Motor neuron (in vitro differentiated cells): ENCODE results near the gene PELI1. TPM values are rescaled to one million over a fixed set of nuclear protein-coding genes. Genes with fewer than 3 reads are reported as not detected.

Source experiments
- ATAC-seq, 8 experiments: fragments of 200-7000 bp; cut with Tn5 transposase; replicated peaks in 6 of 8; 2 replicates each; pipeline ENCODE4 v1.8.0; 2021; ENCODE audit warnings: mild to moderate bottlenecking in 8 of 8, moderate library complexity in 8 of 8
- H3K27ac ChIP-seq, 2 donors: fragments of 250-450 bp; sonication (Bioruptor Pico); 2 replicates each; pipeline ENCODE4 v1.9.0; 2021; ENCODE audit warnings: antibody characterized with exemption in 2 of 2, mild to moderate bottlenecking in 2 of 2, moderate library complexity in 1 of 2
- H3K4me1 ChIP-seq, 2 donors: fragments of 250-450 bp; sonication (Bioruptor Pico); replicated peaks in 1 of 2; 2 replicates each; pipeline ENCODE4 v1.6.1; 2021; ENCODE audit warnings: antibody characterized with exemption in 2 of 2, mild to moderate bottlenecking in 2 of 2, moderate library complexity in 1 of 2
- H3K4me3 ChIP-seq, 5 donors: fragments of 250-450 bp; sonication (Bioruptor Pico); 2 replicates each; pipeline ENCODE4 v1.9.0; 2021; ENCODE audit warnings: antibody characterized with exemption in 5 of 5, mild to moderate bottlenecking in 5 of 5, moderate library complexity in 4 of 5
- WGBS, 10 experiments: fragments of 450-650 bp; shearing (Covaris generic); methylation state at CpG; one replicate each; pipeline ENCODE4 v1.0.0; 2022; 5-methylcytosine and 5-hydroxymethylcytosine counted together
- in situ Hi-C, 9 experiments: fragments of 400-800 bp; cut with MboI; loops; one replicate each; pipeline ENCODE4 v1.15.0; 2021; ENCODE audit warnings: low sequenced_read_pairs in 9 of 9, low pct_unique_long_range_greater_than_20kb in 2 of 9; ENCODE audit not compliant: unreplicated experiment in 9 of 9
- total RNA-seq, 8 experiments: library from RNA; unstranded; fragments of 300-600 nt; gene quantifications; 2 replicates each; pipeline versions ENCODE4 v1.2.3 to v1.2.4, GENCODE V29; 2022

Gene PELI1
- total RNA-seq, 8 experiments from 2014 or later = 7.2 to 37.1 (median 27.4) TPM

DNA sequence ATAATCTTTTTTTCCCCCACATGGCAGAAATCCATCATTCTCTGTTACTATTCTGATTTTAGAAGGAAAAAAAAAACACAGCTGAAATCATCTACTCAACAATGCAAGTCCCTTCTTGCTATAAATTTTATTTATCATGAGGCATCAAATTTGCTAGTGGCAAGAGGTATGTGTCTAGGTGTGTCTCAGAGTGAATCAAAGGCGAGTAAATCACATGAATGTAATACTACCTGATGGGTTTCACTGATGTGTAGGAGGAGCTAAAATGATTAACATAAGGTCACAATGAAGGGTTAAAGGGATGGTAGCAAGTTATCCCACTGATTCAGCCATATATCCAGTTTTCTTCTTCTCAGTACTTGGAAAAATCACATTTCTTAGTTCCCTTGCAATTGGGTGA, 24.5 kb upstream of the PELI1 start:
- no peak overlapping the region for H3K27ac ChIP-seq
- in situ Hi-C loops = no loop called here
- WGBS, 10 experiments = 82 to 100% (median 87%) methylated on average over 1 of the region's 1 CpG; no CpG with 5 or more reads in 4 of the 10 experiments
- no peak overlapping the region for H3K4me3 ChIP-seq
- no peak for ATAC-seq
- no peaks in the 10 kb centered on the region for H3K4me1 ChIP-seq

DNA sequence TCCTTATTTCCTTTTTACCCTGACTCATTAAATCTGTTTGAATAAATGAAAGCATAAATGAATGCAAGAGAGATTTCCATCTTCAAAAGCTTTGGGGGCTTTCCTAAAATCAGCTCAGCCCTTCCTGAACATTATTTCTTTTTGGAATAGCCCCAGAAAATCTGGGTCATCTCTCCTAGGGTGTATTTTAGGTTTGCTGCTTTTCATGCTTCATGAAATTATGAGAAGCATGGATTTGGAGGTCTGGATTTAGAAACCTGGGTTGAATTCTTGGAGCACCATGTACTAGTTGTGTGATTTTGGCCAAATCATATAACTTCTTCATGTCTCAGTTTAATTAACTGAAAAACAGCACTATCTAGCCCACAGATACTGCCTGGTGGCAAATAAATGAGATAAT, 24.0 kb upstream of the PELI1 start:
- H3K27ac ChIP-seq = no peak overlapping the region
- no peak overlapping the region for H3K4me3 ChIP-seq
- no peaks in the 10 kb centered on the region for H3K4me1 ChIP-seq
- no peak for ATAC-seq
- in situ Hi-C loops = no loop called here

- WGBS, 10 experiments = 83 to 100% (median 90%) methylated on average over 2 to 4 of the region's 4 CpGs
- no peak overlapping the region for H3K4me3 ChIP-seq
- no peak overlapping the region for H3K27ac ChIP-seq
- in situ Hi-C loops = no loop called here
- H3K4me1 ChIP-seq = no peaks in the 10 kb centered on the region
- ATAC-seq = no peak
Measured at GRCh38 chr2:64166637-64167420, 22.6 kb upstream of the PELI1 start.

DNA sequence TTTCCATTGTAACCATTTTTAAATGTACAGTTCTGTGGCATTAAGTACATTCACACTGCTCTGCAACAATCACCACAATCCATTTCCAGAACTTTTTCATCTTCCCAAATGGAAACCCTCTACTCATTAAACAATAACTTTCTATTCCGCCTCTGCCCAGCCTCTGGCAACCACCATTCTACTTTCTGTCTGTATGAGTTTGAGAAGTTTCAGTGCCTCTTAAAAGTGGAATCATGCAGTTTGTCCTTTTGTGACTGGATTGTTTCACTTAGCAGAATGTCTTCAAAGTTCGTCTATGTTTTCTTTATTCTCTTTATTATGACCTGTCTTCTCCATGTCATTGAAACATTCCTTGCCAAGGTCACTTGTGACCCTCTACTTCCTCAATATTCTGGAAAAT, 22.0 kb upstream of the PELI1 start:
- no peak overlapping the region for H3K27ac ChIP-seq
- 63 to 95% (median 88%) methylated on average over 2 of the region's 2 CpGs; no CpG with 5 or more reads in 3 of the 10 experiments for WGBS, 10 experiments
- ATAC-seq = no peak
- no peak overlapping the region for H3K4me3 ChIP-seq
- in situ Hi-C loops = no loop called here
- no peaks in the 10 kb centered on the region for H3K4me1 ChIP-seq

- ATAC-seq = no peak
- H3K27ac ChIP-seq = no peak overlapping the region
- no peak overlapping the region for H3K4me3 ChIP-seq
- in situ Hi-C loops = no loop called here
- H3K4me1 ChIP-seq = no peaks in the 10 kb centered on the region
- WGBS, 10 experiments = 33 to 89% (median 71%) methylated on average over 1 of the region's 1 CpG; no CpG with 5 or more reads in 4 of the 10 experiments
Measured at GRCh38 chr2:64165706-64166105, 21.5 kb upstream of the PELI1 start.

DNA sequence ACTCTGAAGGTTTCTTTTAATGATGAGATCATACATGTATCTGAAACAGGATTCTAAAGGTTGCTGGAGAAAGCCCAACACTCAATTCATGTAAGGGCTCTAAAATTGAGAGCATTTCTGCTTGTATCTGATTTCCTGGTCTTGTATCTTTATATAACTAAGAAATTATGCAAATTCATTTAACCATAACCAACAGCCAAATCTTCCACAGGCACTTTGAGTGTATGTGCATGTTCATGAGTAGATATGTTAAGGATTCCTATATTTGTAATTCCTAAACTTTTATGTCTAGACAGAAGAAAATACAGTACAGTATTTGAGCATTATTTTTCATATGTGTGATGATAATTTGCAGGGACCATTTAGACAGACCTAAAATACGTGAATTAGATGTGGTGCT, 20.4 kb upstream of the PELI1 start:
- Histone ChIP-seq H3K4me1 (no peaks in the 10 kb centered on the region), H3K27ac (no peak overlapping the region)

GRCh38 chr2:64162516-64162915, 18.3 kb upstream of the PELI1 start:
- no peaks in the 10 kb centered on the region for H3K4me1 ChIP-seq
- no peak overlapping the region for H3K27ac ChIP-seq
- WGBS, 10 experiments = 0 to 100% (median 87%) methylated on average over 1 of the region's 1 CpG
- no peak overlapping the region for H3K4me3 ChIP-seq
- no peak for ATAC-seq
- in situ Hi-C loops = no loop called here

More for the DNA sequence above, 20.4 kb upstream of the PELI1 start:
- no peak overlapping the region for H3K4me3 ChIP-seq
- WGBS, 10 experiments = 14 to 100% (median 80%) methylated on average over 1 of the region's 1 CpG; no CpG with 5 or more reads in 2 of the 10 experiments
- peak in 1 of 8 experiments; percentile 59 for ATAC-seq
- in situ Hi-C loops = no loop called here

GRCh38 chr2:64157792-64158191, 13.6 kb upstream of the PELI1 start:
- in situ Hi-C loops = no loop called here
- peak in 2 of 8 experiments; percentile 35 to 74 for ATAC-seq
- Histone ChIP-seq H3K4me3 (no peak overlapping the region), H3K4me1 (no peaks in the 10 kb centered on the region), H3K27ac (no peak overlapping the region)

DNA sequence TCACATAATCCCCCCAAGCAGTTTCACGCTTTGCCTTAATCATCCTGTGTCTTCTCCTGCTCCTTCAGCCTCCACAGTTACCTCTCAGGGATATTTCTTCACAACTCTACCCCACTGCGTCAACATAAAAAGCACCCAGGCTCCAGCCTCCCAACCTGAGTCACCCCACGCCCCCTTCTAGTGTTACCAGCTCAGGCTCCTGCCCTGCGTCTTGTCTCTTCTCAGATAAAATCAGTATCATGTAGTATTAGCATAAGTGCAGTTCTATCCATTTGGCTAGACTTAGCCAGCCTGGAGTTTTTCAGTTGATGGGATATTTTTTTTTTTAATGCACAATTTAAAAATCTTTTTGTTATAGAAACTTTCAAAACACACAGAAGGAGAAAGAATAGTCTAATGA, 9.6 kb upstream of the PELI1 start:
- Histone ChIP-seq H3K27ac (no peak overlapping the region), H3K4me3 (no peak overlapping the region), H3K4me1 (no peaks in the 10 kb centered on the region)
- 57 to 100% (median 85%) methylated on average over 1 to 4 of the region's 4 CpGs; no CpG with 5 or more reads in 2 of the 10 experiments for WGBS, 10 experiments
- no peak for ATAC-seq
- in situ Hi-C loops = no loop called here

GRCh38 chr2:64151476-64151875, 7.3 kb upstream of the PELI1 start:
- ATAC-seq = no peak
- no peaks in the 10 kb centered on the region for H3K4me1 ChIP-seq
- in situ Hi-C loops = no loop called here
- no peak overlapping the region for H3K27ac ChIP-seq
- H3K4me3 ChIP-seq = no peak overlapping the region
- 0 to 100% (median 88%) methylated on average over 1 of the region's 1 CpG; no CpG with 5 or more reads in 3 of the 10 experiments for WGBS, 10 experiments

DNA sequence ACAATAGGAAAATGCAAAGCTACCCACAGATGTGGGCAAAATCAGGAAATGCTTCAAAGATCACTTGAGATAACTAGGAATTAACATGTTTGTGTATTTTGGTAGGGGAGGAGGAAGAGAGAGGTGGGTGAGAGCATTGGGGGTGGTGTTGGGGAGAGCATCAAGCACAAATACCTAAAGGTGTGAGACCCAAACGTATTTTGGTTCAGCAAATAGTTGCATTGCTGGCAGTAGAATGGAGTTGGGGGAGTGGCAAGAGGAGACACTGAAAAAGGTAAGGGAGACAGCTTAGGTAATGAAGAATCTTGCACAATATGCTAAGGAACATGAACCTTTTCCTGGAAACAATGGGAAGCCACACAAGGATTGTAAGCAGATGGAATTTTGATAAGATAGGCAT, 1.5 kb upstream of the PELI1 start:
- 0 to 83% (median 0%) methylated on average over 1 of the region's 1 CpG; no CpG with 5 or more reads in 5 of the 10 experiments for WGBS, 10 experiments
- H3K4me1 ChIP-seq = peaks cover 0 to 22% of the 10 kb centered on the region in 2 donors
- H3K27ac ChIP-seq = no peak overlapping the region
- no peak overlapping the region for H3K4me3 ChIP-seq
- ATAC-seq = no peak
- in situ Hi-C loops = no loop called here

- Histone ChIP-seq H3K27ac (no peak overlapping the region), H3K4me3 (no peak overlapping the region), H3K4me1 (peaks cover 0 to 22% of the 10 kb centered on the region in 2 donors)
- ATAC-seq = no peak
- 88 to 100% (median 95%) methylated on average over 1 to 7 of the region's 7 CpGs; no CpG with 5 or more reads in 1 of the 10 experiments for WGBS, 10 experiments
- in situ Hi-C loops = no loop called here
Measured at GRCh38 chr2:64145119-64145518, 899 bp upstream of the PELI1 start.

- in situ Hi-C loops = no loop called here
- 0 to 8% (median 1%) methylated on average over 2 to 16 of the region's 69 CpGs for WGBS, 10 experiments
- peak overlapping the region; percentile 67 to 85 (median 72) for H3K4me3 ChIP-seq
- H3K4me1 ChIP-seq = peaks cover 0 to 22% of the 10 kb centered on the region in 2 donors
- peak in 2 of 8 experiments; percentile 19 to 33 for ATAC-seq
- H3K27ac ChIP-seq = peak overlapping the region; percentile 73 to 83
Measured at GRCh38 chr2:64143169-64144056, 807 bp downstream of the PELI1 start.
